KMS-11 (cell line): ENCODE results near the gene RAB44.

ENCODE experiments used
- H2AFZ ChIP-seq: fragments of 200-600 bp; sonication (generic); 2 replicates; pipeline ENCODE4 v1.6.1; 2016; ENCODE audit warnings: antibody characterized with exemption, mixed run types, low read depth
- H3K27ac ChIP-seq: fragments of 200-600 bp; sonication (generic); 2 replicates; pipeline ENCODE4 v1.6.1; 2016; ENCODE audit warnings: mild to moderate bottlenecking, mixed run types
- H3K27me3 ChIP-seq: fragments of 200-600 bp; sonication (generic); 2 replicates; pipeline ENCODE4 v1.6.1; 2017; ENCODE audit warnings: mild to moderate bottlenecking, low read depth, mixed run types, moderate library complexity; ENCODE audit not compliant: insufficient read depth
- H3K36me3 ChIP-seq: fragments of 200-600 bp; sonication (generic); 2 replicates; pipeline ENCODE4 v1.6.1; 2017; ENCODE audit warnings: mild to moderate bottlenecking, mixed run types; ENCODE audit not compliant: insufficient read depth
- H3K4me1 ChIP-seq: fragments of 200-600 bp; sonication (generic); 2 replicates; pipeline ENCODE4 v1.6.1; 2016; ENCODE audit warnings: mild to moderate bottlenecking, low read depth, mixed run types; ENCODE audit not compliant: poor library complexity, severe bottlenecking
- H3K4me2 ChIP-seq: fragments of 200-600 bp; sonication (generic); 2 replicates; pipeline ENCODE4 v1.7.0; 2016; ENCODE audit warnings: mild to moderate bottlenecking, mixed run types
- H3K4me3 ChIP-seq: fragments of 200-600 bp; sonication (generic); IDR thresholded peaks from 2 replicates; pipeline ENCODE4 v1.6.1; 2017; ENCODE audit warnings: low read depth, low read length, mixed read lengths; ENCODE audit not compliant: insufficient read depth
- H3K79me2 ChIP-seq: fragments of 200-600 bp; sonication (generic); 2 replicates; pipeline ENCODE4 v1.6.1; 2016; ENCODE audit warnings: low read depth, mixed run types; ENCODE audit not compliant: insufficient read depth
- H3K9ac ChIP-seq: fragments of 200-600 bp; sonication (generic); 2 replicates; pipeline ENCODE4 v1.6.1; 2016; ENCODE audit warnings: mild to moderate bottlenecking, mixed run types
- H4K20me1 ChIP-seq: fragments of 200-600 bp; sonication (generic); 2 replicates; pipeline ENCODE4 v1.6.1; 2016; ENCODE audit warnings: mild to moderate bottlenecking, mixed run types; ENCODE audit not compliant: insufficient read depth
- TF ChIP-seq, protein P1 (sequence below): fragments of 200-600 bp; sonication (generic); conservative IDR thresholded peaks from 2 replicates; pipeline ENCODE4 v1.6.1; 2017; ENCODE audit warnings: low read depth, mild to moderate bottlenecking, antibody characterized with exemption, low read length, moderate library complexity, mixed read lengths

The RAB44 gene, protein sequence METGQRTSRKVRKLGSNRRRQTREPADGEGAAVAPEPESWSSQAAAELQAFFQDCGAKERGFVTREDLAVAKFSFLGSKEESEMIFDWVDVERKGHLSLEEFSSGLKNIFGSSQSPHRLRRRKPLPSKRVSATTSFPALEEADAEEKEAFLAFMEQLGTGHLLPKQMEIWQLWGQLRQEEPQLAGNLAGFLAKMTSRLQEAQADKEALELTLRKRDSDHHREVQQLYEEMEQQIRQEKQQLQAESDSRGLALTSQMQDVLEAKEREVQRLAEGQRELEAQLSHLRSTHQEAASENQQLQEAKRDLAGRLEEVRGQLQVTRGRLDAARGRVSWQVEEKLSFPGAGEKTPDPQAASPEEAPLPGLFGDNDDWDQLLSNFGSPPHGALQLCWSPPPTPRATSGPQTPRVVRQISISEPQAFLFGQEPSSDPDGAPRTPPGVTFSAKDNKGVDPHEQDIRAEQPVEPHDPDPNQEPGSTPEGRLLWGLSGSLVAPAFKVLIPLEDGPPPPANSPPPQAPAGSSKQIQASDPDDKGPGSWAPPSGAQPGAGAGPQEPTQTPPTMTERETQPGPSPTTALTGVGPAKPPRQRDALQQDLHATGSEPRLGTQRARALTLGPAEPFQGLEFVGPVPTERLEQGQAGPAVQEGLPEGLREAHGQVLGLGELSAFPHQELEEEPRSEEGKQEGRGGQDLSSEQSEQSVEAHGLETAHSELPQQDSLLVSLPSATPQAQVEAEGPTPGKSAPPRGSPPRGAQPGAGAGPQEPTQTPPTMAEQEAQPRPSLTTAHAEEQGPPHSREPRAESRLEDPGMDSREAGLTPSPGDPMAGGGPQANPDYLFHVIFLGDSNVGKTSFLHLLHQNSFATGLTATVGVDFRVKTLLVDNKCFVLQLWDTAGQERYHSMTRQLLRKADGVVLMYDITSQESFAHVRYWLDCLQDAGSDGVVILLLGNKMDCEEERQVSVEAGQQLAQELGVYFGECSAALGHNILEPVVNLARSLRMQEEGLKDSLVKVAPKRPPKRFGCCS

DNA sequence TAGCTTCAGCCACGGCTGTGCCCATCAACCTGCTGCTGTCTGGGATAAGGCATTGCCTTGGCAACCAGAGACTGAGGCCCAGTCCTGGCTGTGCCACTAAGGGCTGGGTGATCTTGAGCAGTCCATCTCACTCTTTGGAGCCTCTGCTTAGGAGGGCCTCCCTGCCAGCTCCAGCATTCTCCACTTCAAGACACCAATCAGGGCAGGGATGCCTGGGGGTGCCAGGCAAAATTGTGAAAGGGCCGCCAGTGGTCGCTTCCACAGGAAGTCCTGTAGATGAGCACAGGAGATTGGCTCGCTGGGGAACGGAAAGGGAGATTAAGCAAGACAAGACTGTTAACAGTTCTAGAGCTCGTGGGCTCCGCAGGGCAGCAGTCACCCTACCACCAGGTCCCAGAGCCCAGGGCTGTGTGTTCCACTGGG, at the start of gene RAB44:
RAB44 (plus strand) TSS at position 346 of the 423 bp plus-strand sequence. CDS start 6,410 bp downstream, outside the sequence.
- no peak within 1 kb of the TSS for H3K4me2 ChIP-seq
- H3K27me3 ChIP-seq: no peaks in the 10 kb centered on the region
- TF ChIP-seq, protein P1, sequence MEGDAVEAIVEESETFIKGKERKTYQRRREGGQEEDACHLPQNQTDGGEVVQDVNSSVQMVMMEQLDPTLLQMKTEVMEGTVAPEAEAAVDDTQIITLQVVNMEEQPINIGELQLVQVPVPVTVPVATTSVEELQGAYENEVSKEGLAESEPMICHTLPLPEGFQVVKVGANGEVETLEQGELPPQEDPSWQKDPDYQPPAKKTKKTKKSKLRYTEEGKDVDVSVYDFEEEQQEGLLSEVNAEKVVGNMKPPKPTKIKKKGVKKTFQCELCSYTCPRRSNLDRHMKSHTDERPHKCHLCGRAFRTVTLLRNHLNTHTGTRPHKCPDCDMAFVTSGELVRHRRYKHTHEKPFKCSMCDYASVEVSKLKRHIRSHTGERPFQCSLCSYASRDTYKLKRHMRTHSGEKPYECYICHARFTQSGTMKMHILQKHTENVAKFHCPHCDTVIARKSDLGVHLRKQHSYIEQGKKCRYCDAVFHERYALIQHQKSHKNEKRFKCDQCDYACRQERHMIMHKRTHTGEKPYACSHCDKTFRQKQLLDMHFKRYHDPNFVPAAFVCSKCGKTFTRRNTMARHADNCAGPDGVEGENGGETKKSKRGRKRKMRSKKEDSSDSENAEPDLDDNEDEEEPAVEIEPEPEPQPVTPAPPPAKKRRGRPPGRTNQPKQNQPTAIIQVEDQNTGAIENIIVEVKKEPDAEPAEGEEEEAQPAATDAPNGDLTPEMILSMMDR: no peak
- no peak within 1 kb of the TSS for H3K9ac ChIP-seq
- no peaks in the 10 kb centered on the region for H4K20me1 ChIP-seq
- no peaks in the 10 kb centered on the region for H3K36me3 ChIP-seq
- H2AFZ ChIP-seq: no peak within 1 kb of the TSS
- H3K4me3 ChIP-seq: no peak within 1 kb of the TSS
- no peaks in the 10 kb centered on the region for H3K4me1 ChIP-seq
- H3K27ac ChIP-seq: no peak within 1 kb of the TSS
- H3K79me2 ChIP-seq: no peaks in the 10 kb centered on the region

DNA sequence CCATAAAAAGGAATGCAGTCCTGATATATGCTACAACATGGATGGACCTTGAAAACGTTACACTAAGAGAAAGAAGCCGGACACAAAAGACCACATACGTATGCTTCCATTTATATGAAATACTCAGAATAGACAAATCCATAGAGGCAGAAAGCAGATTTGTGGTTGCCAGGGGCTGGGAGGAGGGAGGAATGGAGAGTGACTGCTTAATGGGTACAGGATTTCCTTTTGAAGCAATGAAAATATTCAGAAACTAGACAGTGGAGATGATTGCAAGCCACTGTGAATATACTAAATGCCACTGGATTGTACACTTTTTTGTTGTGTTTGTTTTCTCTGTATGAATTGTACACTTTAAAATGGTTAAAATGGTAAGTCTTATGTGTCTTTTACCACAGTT, 48.5 kb upstream of the RAB44 start:
- Histone ChIP-seq H3K4me3 (no peak overlapping the region), H3K4me1 (no peaks in the 10 kb centered on the region), H3K27me3 (no peaks in the 10 kb centered on the region), H3K36me3 (no peaks in the 10 kb centered on the region), H3K9ac (no peak overlapping the region), H3K4me2 (no peak overlapping the region), H4K20me1 (no peaks in the 10 kb centered on the region), H2AFZ (no peak overlapping the region), H3K79me2 (no peaks in the 10 kb centered on the region), H3K27ac (no peak overlapping the region)
- TF ChIP-seq, protein P1: no peak

DNA sequence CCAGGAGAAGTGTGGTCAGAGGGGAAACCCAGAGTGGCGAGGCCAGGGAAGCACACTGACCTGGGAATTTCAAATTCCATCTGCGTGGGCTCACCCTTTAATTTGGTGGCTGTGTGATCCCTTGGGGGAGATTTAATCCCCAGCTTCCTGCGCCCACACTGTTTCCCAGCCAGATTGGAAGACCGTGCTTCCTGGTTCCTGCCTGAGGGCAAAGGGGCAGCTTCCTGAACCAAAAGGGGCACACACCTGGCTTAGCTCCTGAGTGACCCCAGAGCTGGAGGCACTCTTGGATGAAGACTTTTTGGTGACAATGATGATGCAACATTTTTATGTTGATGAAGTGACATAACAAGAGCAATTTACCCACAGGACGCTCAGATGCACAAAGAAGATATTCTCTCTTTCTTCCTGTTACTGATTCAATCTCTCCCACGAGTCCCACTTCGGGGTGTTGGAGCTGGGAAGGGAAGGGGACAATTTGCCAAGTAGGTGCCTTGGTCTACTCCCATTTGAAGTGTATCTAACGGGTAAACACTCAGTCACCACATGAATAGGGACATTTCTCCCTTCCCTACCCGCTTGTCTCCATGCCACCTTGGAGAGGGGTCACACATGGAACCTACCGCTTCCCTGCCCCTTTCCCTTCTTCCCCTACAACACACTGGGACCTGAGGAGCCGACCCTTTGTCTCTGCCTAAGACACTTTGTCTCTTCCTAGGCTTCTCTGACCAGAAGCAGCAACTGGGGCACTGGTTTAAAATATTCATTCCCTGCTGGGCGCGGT, 47.7 kb upstream of the RAB44 start:
- no peaks in the 10 kb centered on the region for H4K20me1 ChIP-seq
- no peaks in the 10 kb centered on the region for H3K79me2 ChIP-seq
- no peak overlapping the region for H3K4me3 ChIP-seq
- H3K4me2 ChIP-seq: no peak overlapping the region
- H3K27me3 ChIP-seq: no peaks in the 10 kb centered on the region
- no peak overlapping the region for H3K9ac ChIP-seq
- TF ChIP-seq, protein P1: no peak
- H3K36me3 ChIP-seq: no peaks in the 10 kb centered on the region
- no peak overlapping the region for H2AFZ ChIP-seq
- no peak overlapping the region for H3K27ac ChIP-seq
- H3K4me1 ChIP-seq: no peaks in the 10 kb centered on the region

DNA sequence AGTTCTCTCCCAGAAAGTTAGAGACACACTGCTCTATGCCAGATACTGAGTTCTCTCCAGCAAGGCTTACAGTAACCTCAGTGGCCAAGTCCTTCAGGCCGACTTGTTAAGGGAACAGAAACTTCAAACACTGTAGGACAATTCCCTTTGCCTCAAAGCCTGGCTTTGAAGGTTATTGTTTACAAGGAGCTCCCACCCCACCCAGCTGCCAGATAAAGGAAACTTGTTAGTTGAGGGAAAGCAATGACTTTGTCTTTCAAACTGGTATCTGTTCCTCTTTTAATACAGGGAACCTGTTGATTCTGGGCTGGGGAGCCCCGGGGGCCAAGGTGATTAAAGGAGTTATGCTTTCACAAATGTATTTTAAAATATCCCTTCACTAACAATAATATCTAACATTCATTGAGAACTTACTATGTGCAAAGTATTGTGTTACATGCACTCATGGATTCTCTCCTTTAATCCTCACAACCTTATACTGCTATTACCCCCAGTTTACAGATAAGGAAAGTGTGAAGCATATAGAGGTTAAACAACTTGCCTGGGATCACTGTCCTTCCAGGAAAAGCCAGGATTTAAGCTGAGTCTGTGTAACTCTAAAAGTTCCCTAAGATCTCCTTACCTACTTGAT, 46.7 kb upstream of the RAB44 start:
- Histone ChIP-seq H3K36me3 (no peaks in the 10 kb centered on the region), H3K4me2 (no peak overlapping the region), H3K27me3 (no peaks in the 10 kb centered on the region), H4K20me1 (no peaks in the 10 kb centered on the region), H2AFZ (no peak overlapping the region), H3K79me2 (no peaks in the 10 kb centered on the region), H3K4me3 (no peak overlapping the region), H3K4me1 (no peaks in the 10 kb centered on the region), H3K9ac (no peak overlapping the region), H3K27ac (no peak overlapping the region)
- TF ChIP-seq, protein P1: no peak
